GM18505 (cell line): ENCODE results near the gene TYMP.
"Not testable (repeated sequence)": the region's sequence is repeated elsewhere in the genome, so short reads cannot be mapped to it uniquely, and the experiment has no call there.

Experiments used
- ATAC-seq: cut with Tn5 transposase; IDR thresholded peaks from one replicate; pipeline ENCODE4 v1.9.1; 2021; ENCODE audit not compliant: unreplicated experiment
- POLR2A ChIP-seq: IDR thresholded peaks from 4 replicates; pipeline ENCODE4 v1.6.1; 2011; ENCODE audit warnings: borderline replicate concordance; ENCODE audit not compliant: insufficient read depth, insufficient read length; ENCODE audit errors: extremely low read depth

Gene TYMP

GRCh38 chr22:50522806-50523438 lies 6.9 kb downstream of the TYMP start:
- TF ChIP-seq POLR2A: no peak
- no peak for ATAC-seq

DNA sequence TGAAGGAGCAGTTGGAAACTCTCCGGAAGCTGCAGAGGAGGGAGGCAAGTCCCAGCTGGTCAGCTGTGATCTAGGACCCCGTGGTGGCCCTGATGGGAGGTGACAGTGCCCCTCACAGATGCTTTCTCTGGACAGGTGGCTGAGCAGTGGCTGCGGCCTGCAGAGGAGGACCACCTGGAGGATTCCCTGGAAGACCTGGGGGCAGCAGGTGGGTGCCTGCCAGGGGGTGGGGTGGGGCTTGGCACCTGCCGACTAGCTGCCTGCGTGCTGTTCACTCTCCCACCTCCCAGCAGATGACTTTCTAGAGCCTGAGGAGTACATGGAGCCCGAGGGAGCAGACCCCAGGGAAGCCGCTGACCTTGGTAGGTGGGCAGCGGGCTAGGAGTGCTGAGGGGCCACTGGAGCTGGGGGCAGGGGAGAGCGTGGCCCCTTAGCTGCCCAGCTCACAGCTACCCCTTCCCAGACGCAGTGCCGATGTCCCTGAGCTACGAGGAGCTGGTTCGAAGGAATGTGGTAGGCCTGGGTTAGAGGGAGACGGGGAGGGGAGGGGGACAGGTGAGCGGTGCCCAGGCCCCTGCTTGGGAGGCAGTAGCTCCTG lies 7.5 kb downstream of the TYMP start:
- TF ChIP-seq POLR2A: no peak
- no peak for ATAC-seq

DNA sequence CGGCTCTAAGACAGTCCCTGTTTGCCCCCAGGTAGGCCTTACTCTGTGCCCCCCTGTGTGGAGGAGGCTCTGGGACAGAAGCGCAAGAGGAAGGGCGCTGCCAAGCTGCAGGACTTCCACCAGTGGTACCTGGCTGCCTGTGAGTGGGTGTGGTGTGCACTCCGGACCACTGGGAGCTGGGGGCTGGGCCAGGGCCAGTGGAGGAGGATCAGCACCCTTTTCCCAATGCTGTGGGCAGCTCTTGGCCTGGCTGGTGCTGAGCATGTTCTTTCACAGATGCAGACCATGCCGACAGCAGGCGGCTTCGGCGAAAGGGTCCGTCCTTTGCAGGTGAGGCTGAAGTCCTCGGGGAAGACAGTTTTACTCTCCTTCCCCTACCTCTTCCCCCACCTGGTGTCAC lies 8.1 kb downstream of the TYMP start:
- no peak for ATAC-seq
- TF ChIP-seq POLR2A: no peak

GRCh38 chr22:50520826-50521453 lies 8.9 kb downstream of the TYMP start:
- no peak for TF ChIP-seq POLR2A
- ATAC-seq: no peak

DNA sequence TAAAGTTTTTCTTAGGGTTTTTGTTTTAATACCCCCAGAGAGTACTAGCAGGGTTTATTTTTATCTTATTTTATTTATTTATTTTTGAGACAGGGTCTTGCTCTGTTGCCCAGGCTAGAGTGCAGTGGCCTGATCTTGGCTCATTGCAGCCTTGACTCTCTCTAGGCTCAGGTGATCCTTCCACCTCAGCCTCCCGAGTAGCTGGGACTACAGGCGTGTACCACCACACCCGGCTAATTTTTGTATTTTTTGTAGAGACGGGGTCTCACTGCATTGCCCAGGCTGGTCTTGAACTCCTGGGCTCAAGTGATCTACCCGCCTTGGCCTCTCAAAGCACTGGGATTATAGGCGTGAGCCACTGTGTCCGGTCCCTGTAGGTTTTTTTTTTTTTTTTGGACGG lies 9.6 kb downstream of the TYMP start:
- not testable (repeated sequence) for ATAC-seq

- TF ChIP-seq POLR2A: no peak
- no peak for ATAC-seq
These were observed 10.7 kb downstream of the TYMP start for GRCh38 chr22:50519151-50519550.

- no peak for TF ChIP-seq POLR2A
- no peak for ATAC-seq
These were observed 11.2 kb downstream of the TYMP start for GRCh38 chr22:50518606-50519005.

DNA sequence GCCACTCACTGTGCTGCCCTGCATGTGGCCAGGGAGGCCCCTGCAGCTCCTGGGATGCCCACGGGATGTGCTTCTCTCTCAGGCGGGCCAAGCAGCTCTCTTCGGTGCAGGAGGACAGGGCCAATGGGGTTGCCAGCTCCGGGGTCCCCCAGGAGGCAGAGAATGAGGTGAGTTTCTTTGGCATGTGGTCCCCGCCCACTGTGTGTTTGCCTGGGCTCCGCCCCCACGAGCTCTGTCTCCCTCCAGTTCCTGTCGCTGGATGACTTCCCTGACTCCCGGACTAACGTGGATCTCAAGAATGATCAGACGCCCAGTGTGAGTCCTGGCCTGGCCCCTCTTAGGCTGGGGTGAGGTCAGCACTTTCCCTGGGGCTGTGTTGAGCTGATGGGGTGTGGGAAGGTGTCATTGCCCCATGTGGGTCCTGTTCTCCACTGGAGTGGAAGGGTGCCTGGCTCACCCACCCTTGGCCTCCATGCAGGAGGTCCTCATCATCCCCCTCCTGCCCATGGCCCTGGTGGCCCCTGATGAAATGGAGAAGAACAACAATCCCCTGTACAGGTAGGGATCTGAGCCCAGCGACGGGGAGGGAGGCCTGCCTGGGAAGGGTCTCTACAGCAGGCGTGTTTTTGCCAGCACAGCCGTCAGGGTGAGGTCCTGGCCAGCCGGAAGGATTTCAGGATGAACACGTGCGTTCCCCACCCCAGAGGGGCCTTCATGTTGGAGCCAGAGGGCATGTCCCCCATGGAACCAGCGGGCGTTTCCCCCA lies 12.1 kb downstream of the TYMP start:
- no peak for ATAC-seq
- TF ChIP-seq POLR2A: no peak

GRCh38 chr22:50516891-50517290 lies 12.9 kb downstream of the TYMP start:
- no peak for ATAC-seq
- no peak for TF ChIP-seq POLR2A

- no peak for ATAC-seq
- no peak for TF ChIP-seq POLR2A
These were observed 13.7 kb downstream of the TYMP start for GRCh38 chr22:50516068-50516467.

- no peak for TF ChIP-seq POLR2A
- ATAC-seq: no peak
These were observed 16.6 kb downstream of the TYMP start for GRCh38 chr22:50513175-50513574.

- ATAC-seq: no peak
- TF ChIP-seq POLR2A: no peak
These were observed 20.9 kb downstream of the TYMP start for GRCh38 chr22:50508897-50509296.

DNA sequence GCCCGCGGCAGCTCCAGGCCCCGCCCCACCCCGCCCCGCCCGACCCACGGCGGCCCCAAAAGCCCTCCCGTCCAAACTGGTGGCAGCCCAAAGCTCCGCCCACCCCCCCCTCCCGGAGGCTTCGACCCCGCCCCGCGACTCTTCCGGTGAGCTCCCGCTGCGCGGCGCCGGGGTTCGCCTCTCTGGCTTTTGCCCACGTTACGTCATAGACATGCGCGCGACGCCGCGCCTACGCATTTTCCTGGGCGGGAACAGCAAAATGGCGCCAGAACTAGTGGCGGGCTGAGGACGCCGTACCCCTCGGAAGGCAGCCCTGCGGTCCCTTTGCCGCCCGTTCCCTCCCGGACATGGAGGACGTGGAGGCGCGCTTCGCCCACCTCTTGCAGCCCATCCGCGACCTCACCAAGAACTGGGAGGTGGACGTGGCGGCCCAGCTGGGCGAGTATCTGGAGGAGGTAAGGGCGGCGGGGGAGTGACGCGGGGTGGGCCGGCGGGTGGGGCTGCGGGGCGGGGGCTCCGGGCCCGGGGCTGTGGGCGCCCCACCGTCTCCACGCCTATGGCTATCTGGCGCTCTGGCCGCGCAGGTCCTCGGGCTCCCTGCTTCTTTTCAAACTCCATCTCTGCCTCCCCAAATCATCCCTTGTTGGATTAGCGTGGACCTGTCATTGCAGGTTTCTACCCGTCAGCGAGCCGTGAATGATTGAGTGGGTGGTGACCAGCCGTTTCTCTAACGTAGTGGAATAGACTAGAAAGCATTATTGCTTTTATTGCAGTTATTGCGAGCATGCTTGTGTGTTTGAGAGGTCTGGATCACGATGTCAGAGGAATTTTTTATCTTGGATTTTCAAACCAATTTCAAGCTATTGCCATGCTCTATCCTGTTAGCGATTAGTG lies 21.6 kb downstream of the TYMP start, which contains the start of gene NCAPH2:
NCAPH2 (plus strand) TSS at position 234 of the 894 bp plus-strand sequence; CDS start at position 348, 114 bp downstream.
- peak; percentile 88 for TF ChIP-seq POLR2A
- ATAC-seq: peak; percentile 69
